ENCODE results near the gene CHL1.

GRCh38 chr3:447671-448070 is 251.1 kb downstream of the CHL1 start:
- TF ChIP-seq, protein P1, sequence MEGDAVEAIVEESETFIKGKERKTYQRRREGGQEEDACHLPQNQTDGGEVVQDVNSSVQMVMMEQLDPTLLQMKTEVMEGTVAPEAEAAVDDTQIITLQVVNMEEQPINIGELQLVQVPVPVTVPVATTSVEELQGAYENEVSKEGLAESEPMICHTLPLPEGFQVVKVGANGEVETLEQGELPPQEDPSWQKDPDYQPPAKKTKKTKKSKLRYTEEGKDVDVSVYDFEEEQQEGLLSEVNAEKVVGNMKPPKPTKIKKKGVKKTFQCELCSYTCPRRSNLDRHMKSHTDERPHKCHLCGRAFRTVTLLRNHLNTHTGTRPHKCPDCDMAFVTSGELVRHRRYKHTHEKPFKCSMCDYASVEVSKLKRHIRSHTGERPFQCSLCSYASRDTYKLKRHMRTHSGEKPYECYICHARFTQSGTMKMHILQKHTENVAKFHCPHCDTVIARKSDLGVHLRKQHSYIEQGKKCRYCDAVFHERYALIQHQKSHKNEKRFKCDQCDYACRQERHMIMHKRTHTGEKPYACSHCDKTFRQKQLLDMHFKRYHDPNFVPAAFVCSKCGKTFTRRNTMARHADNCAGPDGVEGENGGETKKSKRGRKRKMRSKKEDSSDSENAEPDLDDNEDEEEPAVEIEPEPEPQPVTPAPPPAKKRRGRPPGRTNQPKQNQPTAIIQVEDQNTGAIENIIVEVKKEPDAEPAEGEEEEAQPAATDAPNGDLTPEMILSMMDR (IDR thresholded peaks at IDR 0.05; ENCODE audit: low read length): no peak
- TF ChIP-seq EZH2 (IDR thresholded peaks at IDR 0.05; ENCODE audit: borderline replicate concordance, low read length): no peak
